TTC549 (cell line): ENCODE results near the gene C4BPB.
"Not testable (repeated sequence)": the region's sequence is repeated elsewhere in the genome, so short reads cannot be mapped to it uniquely, and the experiment has no call there.

ENCODE experiments used
- FAIRE-seq: peaks from 2 replicates; lab custom pipeline; 2012; peaks lifted over from hg19 to GRCh38; lab: Jason Lieb, UNC

The C4BPB gene

GRCh38 chr1:207088701-207089626, at the start of gene C4BPB:
Gene C4BPB, plus strand, starts transcription at chr1:207088860. Its CDS starts 672 bp downstream, at chr1:207089532.
- no peak for FAIRE-seq

GRCh38 chr1:207039380-207040180, 49.1 kb upstream of the C4BPB start:
- FAIRE-seq, result peak; percentile 53

- FAIRE-seq, result no peak
Observed at GRCh38 chr1:207040181-207040533, 48.5 kb upstream of the C4BPB start.

- not testable (repeated sequence) for FAIRE-seq
Observed at GRCh38 chr1:207041397-207041796, 47.3 kb upstream of the C4BPB start.

- no peak for FAIRE-seq
Observed at GRCh38 chr1:207045453-207045852, 43.2 kb upstream of the C4BPB start.

- no peak for FAIRE-seq
Observed at GRCh38 chr1:207047505-207047904, 41.2 kb upstream of the C4BPB start.

- FAIRE-seq, result no peak
Observed at GRCh38 chr1:207048041-207048440, 40.6 kb upstream of the C4BPB start.

GRCh38 chr1:207049054-207049453, 39.6 kb upstream of the C4BPB start:
- no peak for FAIRE-seq

- FAIRE-seq, result no peak
Observed at GRCh38 chr1:207049514-207049913, 39.1 kb upstream of the C4BPB start.

- FAIRE-seq, result peak; percentile 90
Observed at GRCh38 chr1:207049974-207050391, 38.7 kb upstream of the C4BPB start.

GRCh38 chr1:207050480-207051190, 38.0 kb upstream of the C4BPB start:
- no peak for FAIRE-seq

- no peak for FAIRE-seq
Observed at GRCh38 chr1:207051191-207051943, 37.3 kb upstream of the C4BPB start, which contains the start of gene YOD1. Gene YOD1, minus strand, starts transcription at chr1:207051208. Its CDS starts 178 bp downstream, at chr1:207051030.

GRCh38 chr1:207052911-207053769, 35.5 kb upstream of the C4BPB start, which contains the start of gene PFKFB2:
Gene PFKFB2, plus strand, starts transcription at chr1:207053275. Its CDS starts 1,443 bp downstream, at chr1:207054718.
- FAIRE-seq, result no peak

GRCh38 chr1:207054491-207054890, 34.2 kb upstream of the C4BPB start:
- FAIRE-seq, result no peak

- no peak for FAIRE-seq
Observed at GRCh38 chr1:207055386-207056001, 33.2 kb upstream of the C4BPB start.

- FAIRE-seq, result no peak
Observed at GRCh38 chr1:207056673-207057072, 32.0 kb upstream of the C4BPB start.

- no peak for FAIRE-seq
Observed at GRCh38 chr1:207058252-207058651, 30.4 kb upstream of the C4BPB start.

GRCh38 chr1:207058878-207059867, 29.5 kb upstream of the C4BPB start:
- no peak for FAIRE-seq

GRCh38 chr1:207059881-207060280, 28.8 kb upstream of the C4BPB start:
- FAIRE-seq, result no peak
